IPS-18a (cell line): ENCODE results near the gene DNAJC18.

Experiments
- H3K27ac ChIP-seq: one replicate; pipeline ENCODE4 v1.5.1; 2013; ENCODE audit warnings: low read length
- H3K27me3 ChIP-seq: one replicate; pipeline ENCODE4 v1.6.1; 2013; ENCODE audit warnings: mild to moderate bottlenecking, low read length; ENCODE audit not compliant: control insufficient read depth, insufficient read depth
- H3K36me3 ChIP-seq: one replicate; pipeline ENCODE4 v1.6.1; 2013; ENCODE audit warnings: low read depth, low read length; ENCODE audit not compliant: control insufficient read depth
- H3K4me1 ChIP-seq: one replicate; pipeline ENCODE4 v1.6.1; 2013; ENCODE audit warnings: low read depth, low read length; ENCODE audit not compliant: control insufficient read depth
- H3K4me3 ChIP-seq: one replicate; pipeline ENCODE4 v1.5.1; 2013; ENCODE audit warnings: low read length
- H3K9ac ChIP-seq: one replicate; pipeline ENCODE4 v1.6.1; 2013; ENCODE audit warnings: mild to moderate bottlenecking, low read length, moderate library complexity
- H3K9me3 ChIP-seq: one replicate; pipeline ENCODE4 v1.6.1; 2013; ENCODE audit warnings: low read depth, low read length; ENCODE audit not compliant: control insufficient read depth

DNAJC18 gene

DNA sequence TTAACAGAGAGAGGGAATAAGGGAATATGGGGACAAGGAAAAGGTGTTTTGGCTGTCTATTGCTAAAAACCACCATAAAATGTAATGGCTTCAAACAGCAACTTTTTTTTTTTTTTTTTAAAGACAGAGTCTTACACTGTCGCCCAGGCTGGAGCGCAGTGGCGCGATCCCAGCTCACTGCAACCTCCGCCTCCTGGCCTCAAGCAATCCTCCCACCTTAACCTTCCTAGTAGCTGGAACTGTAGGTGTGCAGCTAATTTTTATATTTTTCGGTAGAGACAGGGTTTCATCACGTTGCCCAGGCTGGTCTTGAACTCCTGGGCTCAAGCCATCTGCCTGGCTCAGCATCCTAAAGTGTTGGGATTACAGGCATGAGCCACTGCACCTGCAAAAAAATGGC, 31.1 kb downstream of the DNAJC18 start:
- Histone ChIP-seq H3K9me3 (no peaks in the 10 kb centered on the region), H3K4me1 (peaks cover 10% of the 10 kb centered on the region), H3K36me3 (peaks cover 8% of the 10 kb centered on the region), H3K27me3 (no peaks in the 10 kb centered on the region), H3K9ac (no peak overlapping the region), H3K4me3 (no peak overlapping the region), H3K27ac (no peak overlapping the region)

DNA sequence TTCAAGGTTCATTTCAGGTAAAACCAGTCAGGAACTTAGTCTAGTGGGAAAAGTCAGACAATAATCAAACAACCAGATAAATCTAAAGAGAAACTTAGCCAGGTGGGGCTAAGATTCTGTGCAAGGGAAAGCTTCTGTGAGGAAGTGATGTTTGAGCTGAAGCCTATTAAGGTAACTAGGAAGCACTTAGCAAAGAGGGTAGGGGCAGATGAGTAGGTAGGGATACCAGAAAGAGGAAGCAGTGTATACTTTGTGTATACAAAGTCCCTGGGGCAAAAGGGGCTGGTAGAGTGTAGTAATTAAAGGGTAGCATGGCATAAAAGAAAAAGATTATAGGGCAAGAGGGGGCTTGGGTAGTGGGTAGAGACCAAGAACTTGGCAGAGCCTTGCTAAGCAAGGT, 31.8 kb downstream of the DNAJC18 start:
- no peak overlapping the region for H3K4me3 ChIP-seq
- H3K4me1 ChIP-seq, result peaks cover 11% of the 10 kb centered on the region
- peaks cover 4% of the 10 kb centered on the region for H3K36me3 ChIP-seq
- H3K9me3 ChIP-seq, result no peaks in the 10 kb centered on the region
- H3K27me3 ChIP-seq, result no peaks in the 10 kb centered on the region
- H3K9ac ChIP-seq, result no peak overlapping the region
- H3K27ac ChIP-seq, result no peak overlapping the region

DNA sequence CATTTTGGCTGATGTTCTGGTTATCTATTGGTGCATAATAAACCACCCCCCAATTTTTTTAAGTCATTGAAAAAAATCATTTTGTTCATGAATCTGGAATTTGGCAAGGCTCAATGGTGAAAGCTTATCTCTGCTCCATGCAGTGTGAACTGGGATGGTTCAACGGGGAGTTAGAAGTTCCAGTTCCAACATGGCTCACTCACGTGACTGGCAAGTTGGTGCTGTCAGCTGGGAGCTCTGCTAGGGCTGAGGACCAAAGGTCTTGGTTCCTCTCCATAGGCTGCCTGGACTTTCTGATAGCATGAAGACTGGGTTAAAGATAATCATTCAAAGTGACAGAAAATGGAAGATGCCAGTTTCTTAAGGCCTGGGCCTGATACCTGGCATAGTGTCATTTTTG, 32.4 kb downstream of the DNAJC18 start:
- no peak overlapping the region for H3K9ac ChIP-seq
- no peaks in the 10 kb centered on the region for H3K9me3 ChIP-seq
- H3K4me3 ChIP-seq, result no peak overlapping the region
- H3K27ac ChIP-seq, result no peak overlapping the region
- peaks cover 4% of the 10 kb centered on the region for H3K36me3 ChIP-seq
- peaks cover 11% of the 10 kb centered on the region for H3K4me1 ChIP-seq
- no peaks in the 10 kb centered on the region for H3K27me3 ChIP-seq

DNA sequence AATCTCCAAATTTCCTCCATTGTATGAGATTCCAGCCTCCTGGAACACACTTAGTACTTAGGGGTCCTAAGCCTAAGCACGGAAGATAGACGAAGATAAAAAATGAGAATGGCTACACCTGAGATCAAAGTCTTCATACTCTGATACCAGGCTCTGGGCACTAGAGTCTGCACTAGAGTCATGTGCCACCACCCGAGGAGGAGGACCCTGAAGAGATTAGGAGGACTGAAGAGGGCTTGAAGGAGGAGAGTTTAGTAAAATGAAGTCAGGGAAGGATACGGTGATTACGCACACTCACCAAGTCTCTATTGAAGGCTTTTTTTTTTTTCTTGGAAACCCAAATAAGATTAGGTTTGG, 34.9 kb downstream of the DNAJC18 start:
- peaks cover 11% of the 10 kb centered on the region for H3K4me1 ChIP-seq
- H3K4me3 ChIP-seq, result peak overlapping the region; percentile 78
- H3K27ac ChIP-seq, result peak overlapping the region; percentile 60
- H3K9ac ChIP-seq, result peak overlapping the region; percentile 75
- H3K9me3 ChIP-seq, result no peaks in the 10 kb centered on the region
- H3K36me3 ChIP-seq, result peaks cover 6% of the 10 kb centered on the region
- no peaks in the 10 kb centered on the region for H3K27me3 ChIP-seq

DNA sequence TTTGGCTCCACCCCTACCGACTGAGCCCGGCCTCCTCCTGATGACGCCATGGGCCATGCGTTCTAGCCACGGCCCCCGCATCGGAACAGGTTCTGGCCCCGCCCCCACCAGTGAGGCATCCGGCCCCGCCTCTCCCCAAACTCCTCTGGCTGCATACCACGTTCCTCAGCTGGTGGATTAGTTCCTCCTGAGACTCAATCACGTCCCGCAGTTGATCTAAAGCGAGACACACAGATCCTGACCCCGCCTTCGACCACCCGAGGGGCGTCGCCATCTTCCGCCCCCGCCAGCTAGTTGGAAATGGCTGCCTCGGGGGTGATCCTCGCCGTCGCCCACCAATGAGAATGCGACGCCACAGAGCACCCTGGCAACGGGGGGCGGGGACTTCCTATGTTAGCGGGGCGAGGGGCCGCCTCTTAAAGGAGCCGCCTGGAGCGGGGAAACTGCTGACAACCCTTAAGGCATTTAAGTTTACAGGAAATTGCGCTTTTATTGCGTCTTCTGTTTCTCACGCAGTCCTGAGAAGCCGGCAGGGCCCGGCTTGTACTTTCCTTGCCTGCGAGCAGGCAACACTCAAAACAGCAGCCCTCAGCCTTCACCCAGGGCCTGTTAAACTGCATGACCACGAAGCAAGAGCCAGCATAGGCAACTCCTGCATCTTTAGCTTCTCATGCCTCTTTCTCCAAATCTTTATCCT, 35.4 kb downstream of the DNAJC18 start, which contains the start of gene SPATA24:
Gene SPATA24 (minus strand): TSS at position 303 of the 697 bp plus-strand sequence. CDS start 29 bp downstream, at position 274.
- H3K9me3 ChIP-seq, result no peaks in the 10 kb centered on the region
- peaks cover 11% of the 10 kb centered on the region for H3K4me1 ChIP-seq

DNA sequence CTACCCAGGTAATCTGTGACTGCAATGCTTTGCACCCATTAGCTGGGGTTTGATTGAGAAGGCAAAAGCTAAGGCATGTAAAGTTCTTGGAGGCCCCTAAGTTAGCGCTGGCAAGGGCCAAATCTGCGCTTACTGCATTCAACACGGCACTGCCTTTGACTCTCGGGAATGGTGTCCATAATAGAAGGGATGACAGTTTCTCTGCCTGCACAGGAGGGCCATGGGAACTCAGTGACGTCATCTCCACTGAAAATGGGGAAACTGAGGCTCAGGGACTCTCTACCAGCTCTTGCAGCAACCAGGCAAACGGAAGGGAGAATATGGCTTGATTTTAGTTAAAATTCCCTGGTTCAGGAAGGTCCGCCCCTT, 35.9 kb downstream of the DNAJC18 start:
- Histone ChIP-seq H3K27ac (no peak overlapping the region), H3K9me3 (no peaks in the 10 kb centered on the region), H3K4me1 (peaks cover 11% of the 10 kb centered on the region), H3K36me3 (peaks cover 6% of the 10 kb centered on the region), H3K4me3 (peak overlapping the region; percentile 78), H3K9ac (peak overlapping the region; percentile 75), H3K27me3 (no peaks in the 10 kb centered on the region)

More for the DNA sequence above, 35.4 kb downstream of the DNAJC18 start, which contains the start of gene SPATA24:
- Histone ChIP-seq H3K4me3 (peak within 1 kb of the TSS; percentile 78), H3K9ac (peak within 1 kb of the TSS; percentile 75), H3K27me3 (no peaks in the 10 kb centered on the region), H3K36me3 (peaks cover 6% of the 10 kb centered on the region), H3K27ac (peak within 1 kb of the TSS; percentile 71)

DNA sequence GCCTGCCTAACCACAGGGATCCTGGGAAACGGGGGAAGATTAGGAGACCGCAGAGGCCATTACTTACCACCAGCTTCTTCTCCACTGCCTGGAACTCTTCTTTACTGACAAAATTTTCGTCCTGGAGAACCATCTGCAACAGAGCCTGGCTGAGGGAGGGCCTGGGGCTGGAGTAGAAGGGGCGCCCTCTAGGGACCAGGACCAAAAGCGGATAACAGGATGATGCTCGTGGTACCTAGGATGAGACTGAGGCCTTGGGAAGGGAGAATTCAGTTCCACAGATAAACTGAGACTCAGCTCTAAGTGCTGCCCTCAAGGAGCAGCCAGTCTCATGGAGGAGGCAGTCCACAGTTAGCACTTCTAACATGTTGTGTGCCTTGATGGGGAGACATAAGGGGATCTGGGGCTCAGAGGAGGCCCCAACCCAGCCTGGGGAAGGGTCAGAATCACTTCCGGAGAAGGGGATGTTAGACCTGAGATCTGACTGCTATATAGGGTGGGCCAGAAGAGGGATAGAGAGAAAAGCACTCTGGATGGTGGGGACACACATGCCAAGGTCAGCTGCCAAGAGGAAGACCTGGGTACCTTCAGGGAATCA, 36.7 kb downstream of the DNAJC18 start:
- peaks cover 6% of the 10 kb centered on the region for H3K36me3 ChIP-seq
- H3K9ac ChIP-seq, result no peak overlapping the region
- H3K27ac ChIP-seq, result no peak overlapping the region
- H3K27me3 ChIP-seq, result no peaks in the 10 kb centered on the region
- H3K4me3 ChIP-seq, result no peak overlapping the region
- peaks cover 11% of the 10 kb centered on the region for H3K4me1 ChIP-seq
- no peaks in the 10 kb centered on the region for H3K9me3 ChIP-seq

DNA sequence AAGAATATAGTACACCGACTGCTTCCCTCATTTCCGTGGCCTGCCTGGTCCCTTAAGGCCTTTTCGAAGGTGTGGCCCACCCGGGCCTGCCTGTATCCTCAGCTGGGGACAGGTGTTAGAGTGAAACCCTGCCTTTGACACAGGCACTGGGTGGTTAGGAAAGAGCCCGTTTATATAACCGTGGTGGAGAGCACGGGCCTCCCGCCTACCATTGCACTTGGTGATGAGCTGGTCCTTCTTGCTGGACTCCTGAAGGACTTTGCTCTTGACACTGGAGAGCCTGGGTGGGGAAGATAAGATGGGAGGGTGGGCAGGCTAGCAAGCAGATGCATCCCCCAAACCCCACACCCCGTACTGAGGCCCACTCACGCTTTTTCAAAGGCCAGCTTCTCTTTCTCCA, 37.8 kb downstream of the DNAJC18 start:
- no peak overlapping the region for H3K27ac ChIP-seq

DNA sequence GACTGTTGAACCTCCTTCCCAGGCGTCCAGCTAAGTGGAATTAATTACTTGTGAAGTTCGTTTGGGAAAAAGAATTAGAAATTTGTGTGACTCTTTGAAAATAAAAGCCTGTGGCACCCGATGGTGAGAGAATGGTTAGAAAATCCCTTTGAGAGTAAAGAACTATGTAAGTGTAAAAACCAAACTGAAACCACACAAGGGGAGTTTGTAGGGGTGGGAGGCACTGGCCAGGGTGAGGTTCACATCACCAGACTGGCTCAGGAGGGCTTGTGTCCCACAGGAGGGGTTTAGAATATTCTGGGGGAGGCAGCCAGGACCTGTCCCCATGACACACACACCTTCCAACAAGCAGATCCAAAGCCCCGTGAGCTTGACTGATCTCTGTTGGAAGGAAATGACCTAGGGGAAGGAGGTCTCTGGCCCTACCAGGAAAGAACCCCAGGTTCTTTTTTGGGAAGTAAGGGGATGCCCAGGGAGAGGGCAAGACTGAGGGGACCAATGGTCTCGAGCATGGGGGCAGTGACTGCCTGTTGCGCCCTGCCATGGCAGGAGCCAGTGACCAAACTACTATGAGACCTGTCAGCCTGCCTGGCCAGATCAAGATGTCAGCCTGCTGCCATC, 39.7 kb downstream of the DNAJC18 start:
- peaks cover 13% of the 10 kb centered on the region for H3K27me3 ChIP-seq
- no peak overlapping the region for H3K27ac ChIP-seq
- H3K9me3 ChIP-seq, result no peaks in the 10 kb centered on the region
- no peak overlapping the region for H3K9ac ChIP-seq
- H3K4me1 ChIP-seq, result peaks cover 13% of the 10 kb centered on the region
- H3K36me3 ChIP-seq, result peaks cover 6% of the 10 kb centered on the region
- no peak overlapping the region for H3K4me3 ChIP-seq

More for the DNA sequence above, 37.8 kb downstream of the DNAJC18 start:
- Histone ChIP-seq H3K4me3 (no peak overlapping the region), H3K4me1 (peaks cover 11% of the 10 kb centered on the region), H3K9me3 (no peaks in the 10 kb centered on the region), H3K36me3 (peaks cover 6% of the 10 kb centered on the region), H3K27me3 (no peaks in the 10 kb centered on the region), H3K9ac (no peak overlapping the region)

DNA sequence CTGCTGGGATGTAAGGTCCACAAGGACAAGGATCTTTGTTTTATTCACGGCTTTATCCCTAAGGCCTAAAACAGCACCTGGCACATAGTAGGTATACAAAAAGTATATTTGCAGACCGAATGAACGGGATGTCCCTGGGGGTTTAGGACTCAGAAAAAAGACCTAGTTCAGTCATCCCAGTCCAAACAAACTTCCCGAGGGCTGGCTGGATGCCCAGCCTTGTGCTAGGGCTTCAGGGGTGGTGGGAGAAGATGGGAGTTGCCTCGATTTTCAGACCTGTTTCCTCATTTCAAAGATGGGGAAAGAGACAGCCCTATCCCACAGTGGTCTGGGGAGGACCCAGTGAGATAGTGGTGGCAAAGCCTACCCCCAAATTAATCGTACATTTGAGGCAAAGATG, 41.4 kb downstream of the DNAJC18 start:
- Histone ChIP-seq H3K4me1 (peaks cover 3% of the 10 kb centered on the region), H3K36me3 (peaks cover 6% of the 10 kb centered on the region), H3K27ac (no peak overlapping the region), H3K27me3 (peaks cover 29% of the 10 kb centered on the region), H3K4me3 (no peak overlapping the region), H3K9me3 (no peaks in the 10 kb centered on the region), H3K9ac (no peak overlapping the region)

DNA sequence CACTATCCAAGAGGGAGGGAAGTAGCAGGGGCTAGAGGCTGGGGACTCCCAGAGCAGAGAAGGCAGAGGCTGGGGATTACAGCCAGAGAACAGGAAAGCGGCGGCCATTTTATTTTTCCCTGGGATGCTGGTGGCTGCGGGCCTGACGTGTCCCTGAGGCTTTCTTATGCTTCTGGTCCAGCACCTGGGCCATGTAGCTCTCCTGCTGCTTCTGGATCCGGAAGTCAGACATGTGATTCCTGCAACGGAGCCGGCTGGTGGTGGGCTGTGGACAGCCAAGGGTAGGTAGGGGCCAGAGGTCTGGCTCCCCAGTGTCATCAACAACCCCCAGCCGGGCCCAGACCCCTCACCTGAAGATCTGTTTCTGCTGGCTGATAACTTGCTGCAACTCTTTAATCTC, 42.6 kb downstream of the DNAJC18 start:
- H3K4me1 ChIP-seq, result peaks cover 3% of the 10 kb centered on the region
- H3K9me3 ChIP-seq, result no peaks in the 10 kb centered on the region
- no peak overlapping the region for H3K27ac ChIP-seq
- H3K9ac ChIP-seq, result no peak overlapping the region
- peaks cover 6% of the 10 kb centered on the region for H3K36me3 ChIP-seq
- H3K4me3 ChIP-seq, result no peak overlapping the region
- H3K27me3 ChIP-seq, result peaks cover 41% of the 10 kb centered on the region
